DND-41 (cell line): ENCODE results near the gene GRIK2.

ENCODE experiments used
- CTCF ChIP-seq: IDR thresholded peaks from 2 replicates; pipeline ENCODE4 v1.5.1; 2012; ENCODE audit warnings: borderline replicate concordance, low read length, moderate library complexity, mild to moderate bottlenecking; ENCODE audit not compliant: poor library complexity, severe bottlenecking; ENCODE audit errors: extremely low read depth
- EZH2 ChIP-seq: IDR thresholded peaks from 3 replicates; pipeline ENCODE4 v1.6.1; 2012; ENCODE audit warnings: borderline replicate concordance, low read depth, mild to moderate bottlenecking, moderate library complexity, low read length, inconsistent platforms; ENCODE audit not compliant: severe bottlenecking

- no peak for TF ChIP-seq CTCF
- TF ChIP-seq EZH2, result no peak
Observed at GRCh38 chr6:101755931-101756330, 362.4 kb downstream of the GRIK2 start.
